GM19324 (cell line): ENCODE data around the gene WEE2.

ENCODE experiments used
- ATAC-seq: cut with Tn5 transposase; IDR thresholded peaks from one replicate; pipeline ENCODE4 v1.9.1; 2021; ENCODE audit warnings: mild to moderate bottlenecking, moderate library complexity; ENCODE audit not compliant: unreplicated experiment, low FRiP score

Gene WEE2

DNA sequence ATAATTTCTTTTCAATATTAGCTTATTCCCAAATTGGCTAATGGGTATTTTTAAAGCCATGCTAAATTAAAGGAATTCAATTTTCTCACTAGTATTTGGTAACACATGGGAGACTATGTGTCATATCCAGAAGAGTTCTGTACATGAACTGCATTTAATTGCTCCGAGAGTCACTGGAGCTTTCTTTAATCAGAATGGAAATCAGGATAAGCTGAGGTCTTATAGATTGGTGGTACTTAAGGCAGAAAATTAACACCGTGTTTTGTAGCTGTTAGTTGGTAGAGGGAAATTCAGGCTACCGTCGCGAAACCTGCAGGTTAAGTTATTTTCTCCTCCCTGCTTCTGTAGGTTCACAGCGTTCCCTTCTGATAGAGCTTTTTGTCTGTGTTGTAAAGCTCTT lies at the start of gene WEE2:
TSS of gene WEE2 (plus strand) at position 3 of the 400 bp plus-strand sequence. CDS start 406 bp downstream, outside the sequence.
- ATAC-seq: no peak

DNA sequence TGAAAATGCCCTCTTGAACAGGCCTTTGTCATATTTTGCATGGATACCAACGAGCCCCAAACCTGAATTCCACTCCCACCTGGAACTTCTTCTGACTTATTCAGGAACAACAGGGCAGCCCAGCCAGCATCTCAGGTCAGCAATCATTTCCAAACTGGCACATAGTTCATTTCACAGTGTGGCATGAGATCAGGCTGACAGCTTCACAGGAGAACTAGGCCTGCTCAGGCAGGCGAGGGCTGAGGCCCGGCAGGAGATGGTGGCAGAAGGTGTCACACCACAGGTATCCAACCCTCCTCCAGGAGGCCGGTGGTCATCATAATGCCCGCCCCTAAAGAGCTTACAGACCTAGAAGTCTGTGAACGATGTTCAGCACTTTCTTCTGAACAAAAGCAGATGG lies 48.7 kb upstream of the WEE2 start:
- ATAC-seq: no peak

DNA sequence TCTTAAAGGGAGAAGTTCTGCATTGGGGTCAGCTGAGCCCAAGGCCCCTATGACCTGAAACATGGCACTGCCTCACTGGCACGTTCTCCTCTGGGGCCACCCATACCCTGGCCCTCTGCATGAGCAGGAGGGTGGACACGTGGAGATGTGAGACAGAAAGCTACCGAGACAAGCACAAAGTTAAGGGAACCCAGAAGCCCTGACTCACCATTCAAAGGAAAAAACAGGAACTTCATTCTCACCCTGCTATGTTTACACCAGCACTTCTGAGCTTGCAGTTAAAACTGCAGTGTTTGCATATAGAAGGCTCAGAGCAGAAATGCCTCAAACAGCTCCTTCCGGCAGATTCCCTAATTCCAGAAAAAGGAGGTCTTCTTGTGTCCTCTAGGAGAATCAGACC lies 47.9 kb upstream of the WEE2 start:
- no peak for ATAC-seq

DNA sequence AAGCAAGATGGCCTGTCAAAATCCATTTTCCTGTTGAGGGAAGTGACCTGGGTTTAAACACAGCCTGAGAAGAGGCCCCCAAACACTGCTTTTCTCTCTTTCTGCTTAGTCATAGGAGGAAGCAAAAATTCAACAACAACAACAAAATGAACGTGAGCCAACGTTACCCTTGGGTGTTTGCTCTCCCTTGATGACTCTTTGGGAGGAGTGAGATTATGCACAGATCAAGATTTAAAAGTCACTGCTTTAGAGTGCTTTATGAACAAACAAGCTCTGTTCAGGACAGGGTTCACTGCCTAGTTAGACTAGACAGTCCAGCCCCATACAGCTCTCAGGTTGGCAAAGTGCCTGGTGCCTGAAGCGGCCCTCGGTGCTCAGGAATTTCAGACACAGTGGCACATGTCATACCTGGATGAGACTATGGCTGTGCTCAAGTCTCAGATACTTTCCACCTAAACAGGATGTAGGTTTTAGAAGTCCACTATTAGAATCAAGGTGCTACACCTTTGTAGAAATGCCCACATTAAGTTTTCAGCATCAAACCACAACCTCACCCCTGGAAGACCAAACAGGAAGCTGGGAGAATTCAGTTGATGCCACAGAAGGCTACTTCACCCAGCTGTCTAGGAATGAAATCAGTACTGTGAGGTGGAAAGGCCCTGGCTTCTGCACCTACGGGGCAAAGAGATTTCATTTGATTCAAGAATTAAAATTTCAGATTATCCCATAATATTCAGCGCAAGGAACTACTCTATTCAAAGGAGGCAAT lies 44.9 kb upstream of the WEE2 start:
- ATAC-seq: no peak

DNA sequence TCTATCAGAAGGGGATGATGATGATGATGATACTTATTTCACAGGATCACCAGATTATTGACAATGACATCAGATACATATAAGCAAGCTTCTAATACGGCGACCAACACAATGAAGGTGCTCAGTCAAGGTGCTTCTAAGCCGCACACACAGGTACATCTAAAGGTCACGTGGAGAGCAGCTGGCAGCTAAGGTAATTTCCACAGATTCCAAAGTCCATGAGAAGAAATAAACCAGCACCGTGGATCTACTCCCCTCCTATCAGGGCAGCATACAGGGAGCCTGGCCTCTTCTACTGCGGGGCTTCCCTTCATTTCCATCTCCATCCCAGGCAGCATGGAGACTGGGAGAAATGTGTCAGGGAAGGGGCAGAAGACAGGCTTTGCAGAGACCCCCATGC lies 43.7 kb upstream of the WEE2 start:
- ATAC-seq: no peak

DNA sequence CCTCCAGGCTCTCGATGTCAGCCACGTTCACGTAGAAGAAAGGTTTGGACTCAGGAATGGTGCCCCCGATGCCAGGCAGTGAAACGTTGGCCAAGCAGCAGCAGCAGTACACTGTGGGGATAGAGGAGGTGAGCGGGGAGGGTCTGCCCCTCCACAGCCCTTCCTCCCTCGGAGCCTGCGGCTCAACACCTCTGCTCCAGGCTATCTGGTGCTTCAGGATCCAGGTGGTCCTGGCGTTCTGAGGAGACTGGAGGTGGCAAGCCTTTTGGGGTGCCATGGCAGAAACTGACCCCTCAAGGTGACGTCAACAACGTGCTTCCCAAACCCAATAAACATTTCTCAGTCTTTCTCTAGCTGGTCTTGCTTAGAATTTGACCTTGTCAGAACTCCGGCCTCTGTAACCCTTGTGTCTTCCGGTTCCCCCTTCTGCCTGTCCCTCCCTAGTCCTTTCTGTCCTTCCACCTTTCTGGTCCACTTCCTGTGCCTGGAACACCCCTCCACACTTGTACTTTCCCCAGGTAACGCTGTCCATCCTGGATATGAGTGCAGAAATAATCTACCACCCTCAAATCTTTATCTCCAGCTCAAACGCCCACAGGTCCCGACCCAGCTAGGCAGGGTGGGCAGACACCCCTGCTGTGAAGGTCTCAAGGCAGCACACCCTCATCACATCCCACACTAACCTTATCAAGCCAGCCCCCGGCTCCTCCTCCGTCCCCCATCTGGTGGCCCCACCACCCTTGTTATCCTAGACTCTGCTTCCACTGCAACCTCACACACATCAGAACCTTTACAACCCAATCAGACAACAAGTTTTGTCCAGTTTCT lies 42.7 kb upstream of the WEE2 start:
- ATAC-seq: no peak

DNA sequence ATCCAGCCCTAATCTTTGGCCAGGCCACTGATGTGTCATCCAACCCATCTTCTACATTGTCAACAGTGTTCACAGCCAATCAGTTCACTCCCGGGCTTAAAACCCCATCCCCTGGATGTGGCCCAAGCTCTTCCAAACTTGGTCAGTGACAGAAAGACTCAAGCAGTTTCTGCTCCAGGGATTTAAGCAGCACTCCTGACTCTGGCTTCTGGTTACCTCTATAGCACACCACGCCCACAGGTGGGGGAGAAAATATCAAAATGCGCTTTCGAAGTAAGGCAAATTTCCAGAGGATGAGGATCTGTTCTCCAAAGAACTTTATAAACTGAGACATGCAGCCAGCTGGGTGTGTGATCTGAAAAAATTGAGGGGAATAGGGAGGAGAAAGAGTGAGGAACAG lies 42.1 kb upstream of the WEE2 start:
- ATAC-seq: no peak

DNA sequence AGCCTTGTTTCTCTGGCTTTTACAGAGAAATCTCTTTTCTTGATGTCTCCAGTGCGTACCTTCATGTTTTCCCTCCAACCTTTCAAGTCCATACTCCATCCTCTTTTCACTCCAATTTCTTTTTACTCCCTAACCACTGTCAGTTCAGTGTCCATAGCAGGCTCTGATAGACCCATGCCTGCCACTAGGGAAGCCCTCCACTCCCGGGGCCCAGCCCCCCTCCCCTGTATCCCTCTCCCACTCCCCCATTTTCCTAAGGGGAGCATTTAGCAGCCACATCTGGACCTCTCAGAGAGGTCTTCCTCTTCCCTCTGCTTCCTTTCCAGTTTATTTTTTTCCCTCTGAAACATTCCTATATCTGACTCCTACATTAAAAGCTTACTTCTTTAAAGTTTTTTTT lies 39.3 kb upstream of the WEE2 start:
- ATAC-seq: no peak

DNA sequence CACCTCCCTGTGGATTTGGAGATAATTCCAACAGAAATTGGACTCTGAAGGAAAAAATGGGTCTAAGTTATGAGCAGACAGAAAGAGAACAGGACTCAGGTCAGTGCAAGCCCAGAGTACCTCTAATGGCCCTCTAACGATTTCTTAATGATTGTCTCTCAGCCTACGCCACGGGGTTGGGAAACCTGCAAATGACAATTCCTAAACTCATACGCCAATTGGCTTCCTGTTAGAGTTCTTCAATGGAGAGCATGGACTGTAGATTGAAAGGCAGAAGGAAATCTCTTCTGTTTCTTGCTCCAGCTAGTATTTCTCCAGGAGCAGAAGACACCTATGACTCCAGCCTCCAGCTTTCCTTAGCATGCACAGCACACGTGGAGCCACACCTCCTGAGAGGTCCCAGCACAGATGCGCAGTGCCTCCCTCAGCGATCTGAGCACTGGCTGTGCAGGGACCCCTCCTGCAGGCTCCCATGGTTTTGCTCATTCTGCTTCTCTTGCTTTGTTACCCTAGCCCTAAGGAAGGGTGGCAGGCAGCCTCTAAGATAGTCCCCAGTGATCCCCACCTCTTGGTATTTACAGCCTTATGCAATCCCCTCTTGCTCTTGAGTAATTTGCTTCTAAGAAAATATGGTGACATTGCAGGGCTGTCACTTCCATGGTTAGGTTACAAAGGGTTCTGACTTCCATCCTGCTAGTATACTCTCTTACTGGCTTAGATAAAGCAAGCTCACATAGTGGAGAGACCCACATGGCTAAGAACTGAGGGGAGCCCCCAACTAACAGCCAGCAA lies 36.3 kb upstream of the WEE2 start:
- ATAC-seq: no peak

DNA sequence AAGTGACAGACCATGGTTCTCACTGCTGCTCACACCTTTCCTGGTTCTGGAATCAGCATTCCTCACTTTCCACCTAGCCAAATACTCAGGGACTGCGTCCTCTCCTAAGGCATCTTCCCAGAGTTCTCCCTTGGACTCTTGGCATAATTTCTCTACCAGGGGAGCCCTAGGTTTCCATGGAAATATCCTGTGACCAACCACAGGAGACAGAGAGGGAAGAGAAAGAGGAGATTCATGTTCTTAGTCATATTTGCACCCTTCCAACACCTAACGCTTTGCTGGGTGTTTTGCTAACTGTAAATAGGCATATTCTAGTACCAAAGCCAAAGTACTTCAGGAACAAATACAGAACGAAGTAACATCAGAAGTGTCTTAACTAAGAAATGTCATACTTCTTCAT lies 34.8 kb upstream of the WEE2 start:
- no peak for ATAC-seq

DNA sequence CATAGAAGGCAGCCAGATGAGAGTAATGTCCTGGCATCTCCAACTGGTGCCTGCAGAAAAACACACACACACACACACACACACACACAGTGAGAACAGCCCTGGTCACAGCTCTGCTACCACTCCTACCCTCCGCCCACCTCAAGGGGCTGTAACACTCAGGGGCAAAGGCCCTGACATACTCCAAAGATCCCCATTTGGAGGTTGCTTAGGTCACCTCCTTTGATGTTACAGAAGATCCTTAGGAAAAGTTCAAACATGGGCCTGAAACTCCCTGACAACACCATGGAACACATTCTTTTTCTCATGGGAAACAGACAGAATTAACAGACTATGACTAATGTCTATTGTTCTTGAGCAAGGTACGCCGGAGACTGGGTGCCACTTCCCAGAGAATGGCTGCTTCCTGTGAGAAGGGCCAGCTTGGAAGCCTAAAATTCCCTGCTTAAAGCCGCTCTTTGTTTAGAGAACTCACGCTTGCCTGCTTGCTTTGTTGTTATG lies 33.9 kb upstream of the WEE2 start:
- ATAC-seq: no peak

DNA sequence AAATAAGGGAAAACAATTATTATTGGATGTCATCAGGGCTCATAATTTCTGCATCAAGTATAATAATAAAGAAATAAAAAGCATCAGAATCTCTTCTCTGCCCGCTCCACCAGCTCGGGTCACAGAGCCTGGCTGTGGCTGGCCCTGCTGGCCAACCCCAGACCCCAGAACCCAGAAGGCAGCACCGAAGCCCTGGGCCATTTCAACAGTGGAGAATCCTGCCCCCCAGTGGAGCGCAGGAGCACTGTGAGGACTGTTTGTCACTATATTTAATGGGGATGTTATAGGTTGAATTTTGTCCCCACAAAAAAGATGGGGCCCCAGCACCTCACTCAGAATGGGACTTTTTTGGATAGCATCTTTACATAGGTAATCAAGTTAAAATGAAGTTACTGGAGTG lies 33.5 kb upstream of the WEE2 start:
- no peak for ATAC-seq

DNA sequence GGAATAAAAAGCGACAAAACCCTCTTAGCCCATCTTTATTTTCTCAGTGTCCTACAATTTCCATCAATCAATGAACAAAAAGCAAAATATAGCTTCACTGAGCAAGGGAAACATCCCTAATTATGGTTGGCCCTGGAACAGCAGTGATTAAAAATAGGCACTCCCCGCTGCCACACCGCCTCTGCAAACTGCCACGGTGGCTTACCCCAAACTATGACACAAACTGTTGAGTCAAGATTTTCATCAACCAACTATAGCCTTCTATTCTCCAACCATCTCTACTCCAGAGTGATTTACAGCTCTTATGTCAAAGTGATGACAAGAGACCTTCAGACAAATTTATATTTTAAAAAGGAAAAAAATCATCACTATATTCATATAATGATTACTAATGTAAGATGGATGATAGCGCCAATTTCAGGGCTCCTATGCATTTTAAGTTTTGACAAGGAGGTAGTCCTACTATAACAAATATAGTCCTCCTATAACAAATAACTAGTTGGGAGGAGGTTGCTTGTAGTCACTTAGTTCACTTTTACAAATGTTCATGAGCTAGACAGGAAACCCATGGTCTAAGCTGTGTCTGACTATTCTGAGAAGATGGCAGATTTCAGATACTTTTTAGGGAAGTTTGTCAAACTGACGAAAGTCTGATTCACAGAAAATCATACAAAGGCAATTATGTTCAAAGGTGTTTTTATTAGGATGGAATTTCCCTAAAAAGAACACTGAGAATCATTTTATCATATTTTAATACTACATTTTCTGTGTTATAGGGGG lies 32.5 kb upstream of the WEE2 start:
- no peak for ATAC-seq

DNA sequence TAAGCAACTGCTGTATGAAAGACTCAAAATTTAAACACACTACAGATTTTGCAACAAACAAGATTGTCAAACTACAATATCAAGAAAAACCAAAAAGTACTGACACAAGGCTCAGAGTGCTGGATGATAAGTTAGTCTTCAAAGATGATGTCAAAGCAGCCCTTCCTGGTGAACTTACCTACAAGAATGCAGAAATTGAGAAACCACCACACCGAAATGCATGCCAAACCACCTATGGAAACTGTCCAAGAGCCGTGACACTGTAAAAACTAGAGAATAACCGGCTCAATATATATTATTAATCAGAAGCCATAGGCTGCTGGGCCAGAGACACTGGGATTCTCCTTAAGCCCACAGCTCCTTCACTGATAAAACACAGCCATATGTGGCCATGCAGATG lies 31.5 kb upstream of the WEE2 start:
- ATAC-seq: no peak

DNA sequence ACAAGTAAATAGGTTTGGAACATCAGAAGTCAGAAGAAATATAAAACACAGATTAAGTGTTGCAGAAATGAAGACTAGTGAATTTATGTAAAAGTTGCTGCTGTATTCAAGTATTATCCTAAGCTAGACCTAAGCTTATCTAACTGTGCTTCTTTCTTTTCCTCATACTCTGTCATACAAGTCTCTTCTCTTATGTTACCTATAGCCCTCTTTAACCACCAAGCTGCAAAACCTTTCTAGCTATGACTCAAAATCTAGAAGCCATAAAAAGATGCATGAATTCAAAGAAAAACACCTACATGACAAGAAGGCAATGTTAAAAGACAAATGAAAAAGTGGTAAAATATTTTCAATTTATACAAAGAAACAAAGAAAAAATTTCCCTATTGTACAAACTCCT lies 29.1 kb upstream of the WEE2 start:
- no peak for ATAC-seq

DNA sequence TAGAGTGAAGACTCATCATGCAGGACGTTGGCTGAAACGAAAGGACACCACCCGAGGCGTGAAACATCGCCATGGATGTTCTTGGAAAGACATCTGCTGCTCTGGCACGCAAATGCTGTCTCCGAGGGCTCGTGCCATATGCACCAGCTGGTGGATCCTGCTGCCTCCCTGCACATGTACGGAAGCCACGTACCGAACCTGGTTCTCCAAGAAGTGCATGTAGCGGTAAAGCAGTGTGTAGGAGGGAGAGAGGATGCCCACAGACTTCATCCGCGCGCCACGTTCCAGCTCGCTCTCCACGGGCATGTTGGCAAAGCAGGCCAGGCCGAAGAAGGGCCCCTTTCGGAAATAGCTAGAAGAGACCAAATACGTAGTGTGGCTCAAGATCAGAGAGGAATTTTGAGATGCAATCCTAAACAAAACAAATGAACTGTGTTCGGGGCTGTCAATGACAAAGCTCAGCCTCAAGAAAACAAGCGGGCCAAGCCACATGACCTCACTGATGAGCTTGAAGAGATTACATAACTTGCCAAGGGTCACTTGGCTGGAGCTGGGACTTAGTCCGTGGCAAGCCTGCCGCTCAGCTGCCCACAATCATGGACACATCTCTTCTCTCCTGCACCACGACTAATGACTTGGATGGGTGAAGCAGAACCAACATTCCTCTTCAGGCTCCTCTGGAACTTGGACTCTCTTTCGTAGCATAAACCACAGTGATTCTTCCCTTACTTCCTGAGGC lies 22.7 kb upstream of the WEE2 start:
- ATAC-seq: no peak

DNA sequence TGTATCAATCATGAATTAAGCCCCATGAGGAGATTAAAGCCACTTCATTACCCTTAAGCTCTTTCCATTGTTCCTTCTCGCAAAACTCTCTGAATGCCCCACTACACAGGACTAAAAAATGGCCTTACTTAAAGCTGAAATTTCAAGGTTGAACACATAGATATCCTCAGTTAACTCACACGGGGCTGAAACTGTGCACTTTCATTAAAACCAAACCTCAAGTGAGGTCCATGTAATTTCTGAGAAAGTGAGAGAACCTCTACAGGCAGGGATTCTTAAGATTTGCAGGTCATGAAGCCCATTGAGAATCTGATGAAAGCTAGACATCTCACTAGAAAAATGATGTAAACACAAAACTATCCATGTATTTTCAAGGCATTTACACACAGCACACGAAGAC lies 22.1 kb upstream of the WEE2 start:
- ATAC-seq: no peak

DNA sequence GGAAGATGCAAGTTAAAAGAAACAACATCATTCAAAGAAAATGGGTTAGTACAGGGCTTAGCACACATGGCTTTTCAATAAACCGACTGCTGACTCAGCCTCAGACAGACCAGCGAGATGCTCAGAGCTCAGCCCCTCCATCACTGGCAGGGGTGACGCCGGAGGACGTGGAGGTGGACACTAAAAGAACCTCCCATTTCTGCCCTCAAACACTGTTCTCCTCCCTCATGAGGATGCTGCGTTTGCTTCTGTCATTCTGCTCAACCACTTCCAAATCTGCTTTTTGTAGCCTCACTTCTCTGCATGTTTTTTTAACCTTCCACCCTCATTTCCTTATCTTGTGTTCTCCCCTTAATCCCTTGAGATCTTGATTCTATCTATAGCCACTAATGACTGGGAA lies 21.5 kb upstream of the WEE2 start:
- ATAC-seq: no peak

DNA sequence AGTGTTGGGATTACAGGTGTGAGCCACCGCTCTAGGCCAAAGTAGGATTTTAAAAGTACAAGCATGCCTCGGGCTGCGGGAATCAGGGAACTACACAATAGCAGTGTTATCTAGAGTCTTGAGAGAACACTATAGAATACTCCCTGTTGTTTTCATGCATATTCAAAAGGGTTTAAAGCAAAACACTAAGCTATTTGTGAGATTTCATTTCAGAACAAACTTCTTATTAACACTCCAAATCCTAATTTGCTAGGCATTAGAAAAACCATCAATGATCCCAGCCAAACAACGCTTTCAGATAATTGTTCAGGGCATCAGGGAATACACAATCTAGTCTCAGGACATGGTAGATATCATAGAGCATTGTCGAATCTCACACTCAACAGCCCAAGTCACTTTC lies 20.1 kb upstream of the WEE2 start:
- no peak for ATAC-seq
